ENCODE results near the gene MOSMO. TPM values are rescaled to one million over a fixed set of nuclear protein-coding genes. Genes with fewer than 3 reads are reported as not detected.

The MOSMO gene
- total RNA-seq, 1 experiment from 2014 or later: 24.2 TPM

GRCh38 chr16:21994856-21995465 lies 12.9 kb upstream of the MOSMO start:
- H3K27ac ChIP-seq: no peak overlapping the region
- H4K20me1 ChIP-seq (ENCODE audit: insufficient read depth): no peaks in the 10 kb centered on the region
- no peaks in the 10 kb centered on the region for H3K4me1 ChIP-seq (replicated peaks; ENCODE audit: insufficient read depth)
- POLR2A ChIA-PET (ENCODE audit: unreplicated experiment): no interaction called here
- no TSS peak for BruUV-seq (replicated peaks)
- DNase-seq: no peak
- TF ChIP-seq CTCF (conservative IDR thresholded peaks at IDR 0.05) (no peak), EZH2 (IDR thresholded peaks at IDR 0.05; ENCODE audit: low read depth) (no peak)
- CTCF ChIA-PET: interaction anchor here (0.6 kb wide), 1 partner anchor 193 kb away, joined by 3 read pairs; no protein-coding TSS in a partner anchor
- H3F3A ChIP-seq (ENCODE audit: insufficient read depth, low read depth): no peaks in the 10 kb centered on the region
- no peaks in the 10 kb centered on the region for H3K9me2 ChIP-seq (ENCODE audit: insufficient read depth)
- no peaks in the 10 kb centered on the region for H3K36me3 ChIP-seq (ENCODE audit: low read depth)
- H3K4me3 ChIP-seq: no peak overlapping the region
- no peaks in the 10 kb centered on the region for H3K79me2 ChIP-seq (ENCODE audit: low read depth)
- no peak overlapping the region for H2AFZ ChIP-seq
- H3K4me2 ChIP-seq: no peak overlapping the region
- intact Hi-C loops (cut with micrococcal nuclease; ENCODE audit: unreplicated experiment): no loop called here
- H3K27me3 ChIP-seq (ENCODE audit: insufficient read depth, low read depth): no peaks in the 10 kb centered on the region
- no peaks in the 10 kb centered on the region for H3K9me3 ChIP-seq (ENCODE audit: insufficient read depth, low read depth)

- Histone ChIP-seq H3K36me3 (ENCODE audit: low read depth) (no peaks in the 10 kb centered on the region), H3K9me3 (ENCODE audit: insufficient read depth, low read depth) (no peaks in the 10 kb centered on the region), H3K27me3 (ENCODE audit: insufficient read depth, low read depth) (no peaks in the 10 kb centered on the region), H3K9me2 (ENCODE audit: insufficient read depth) (no peaks in the 10 kb centered on the region), H3K79me2 (ENCODE audit: low read depth) (no peaks in the 10 kb centered on the region), H2AFZ (no peak overlapping the region), H3F3A (ENCODE audit: insufficient read depth, low read depth) (peaks cover 8% of the 10 kb centered on the region; the same call in 1 of the 2 replicates), H4K20me1 (ENCODE audit: insufficient read depth) (no peaks in the 10 kb centered on the region), H3K4me1 (replicated peaks; ENCODE audit: insufficient read depth) (peaks cover 14% of the 10 kb centered on the region), H3K4me3 (no peak overlapping the region), H3K4me2 (no peak overlapping the region), H3K27ac (no peak overlapping the region)
- DNase-seq: no peak
- intact Hi-C loops (cut with micrococcal nuclease; ENCODE audit: unreplicated experiment): no loop called here
- POLR2A ChIA-PET (ENCODE audit: unreplicated experiment): interaction anchor here (0.6 kb wide), 1 partner anchor 187 kb away, joined by 3 read pairs; no protein-coding TSS in a partner anchor
- CTCF ChIA-PET: no interaction called here
- no TSS peak for BruUV-seq (replicated peaks)
- TF ChIP-seq CTCF (conservative IDR thresholded peaks at IDR 0.05): no peak
- no peak for TF ChIP-seq EZH2 (IDR thresholded peaks at IDR 0.05; ENCODE audit: low read depth)
These were observed 10.8 kb upstream of the MOSMO start for GRCh38 chr16:21996923-21997696.

- Histone ChIP-seq H3K4me3 (no peak overlapping the region), H3K36me3 (ENCODE audit: low read depth) (no peaks in the 10 kb centered on the region), H3K9me3 (ENCODE audit: insufficient read depth, low read depth) (no peaks in the 10 kb centered on the region), H3K4me2 (no peak overlapping the region), H4K20me1 (ENCODE audit: insufficient read depth) (no peaks in the 10 kb centered on the region), H3K79me2 (ENCODE audit: low read depth) (no peaks in the 10 kb centered on the region), H3K27ac (no peak overlapping the region), H3F3A (ENCODE audit: insufficient read depth, low read depth) (peaks cover 9% of the 10 kb centered on the region; the same call in 1 of the 2 replicates), H3K4me1 (replicated peaks; ENCODE audit: insufficient read depth) (peaks cover 17% of the 10 kb centered on the region), H2AFZ (no peak overlapping the region), H3K27me3 (ENCODE audit: insufficient read depth, low read depth) (no peaks in the 10 kb centered on the region), H3K9me2 (ENCODE audit: insufficient read depth) (no peaks in the 10 kb centered on the region)
- BruUV-seq (replicated peaks): no TSS peak
- ChIA-PET POLR2A (ENCODE audit: unreplicated experiment) (no interaction called here), CTCF (interaction anchor here (0.6 to 1.8 kb wide), 2 partner anchors 18 to 80 kb away, joined by 4 to 7 read pairs; no protein-coding TSS in a partner anchor)
- intact Hi-C loops (cut with micrococcal nuclease; ENCODE audit: unreplicated experiment): no loop called here
- TF ChIP-seq CTCF (conservative IDR thresholded peaks at IDR 0.05) (no peak), EZH2 (IDR thresholded peaks at IDR 0.05; ENCODE audit: low read depth) (no peak)
- no peak for DNase-seq
These were observed 10.0 kb upstream of the MOSMO start for GRCh38 chr16:21997697-21998480.

Measured in PC-9 (cell line).